Astrocyte (in vitro differentiated cells and primary cell): ENCODE results near the gene PTPRN.
"Not testable (repeated sequence)": the region's sequence is repeated elsewhere in the genome, so short reads cannot be mapped to it uniquely, and the experiment has no call there.

Experiments used
- EZH2 ChIP-seq: IDR thresholded peaks from 2 replicates; pipeline ENCODE4 v1.6.1; 2012; ENCODE audit warnings: mild to moderate bottlenecking, low read length, inconsistent platforms; ENCODE audit not compliant: insufficient read depth
- TF ChIP-seq, protein P1 (sequence below): IDR thresholded peaks from 2 replicates; pipeline ENCODE4 v1.5.1; 2011; ENCODE audit warnings: low read depth, mild to moderate bottlenecking, inconsistent platforms, low read length, moderate library complexity; ENCODE audit not compliant: insufficient read depth

DNA sequence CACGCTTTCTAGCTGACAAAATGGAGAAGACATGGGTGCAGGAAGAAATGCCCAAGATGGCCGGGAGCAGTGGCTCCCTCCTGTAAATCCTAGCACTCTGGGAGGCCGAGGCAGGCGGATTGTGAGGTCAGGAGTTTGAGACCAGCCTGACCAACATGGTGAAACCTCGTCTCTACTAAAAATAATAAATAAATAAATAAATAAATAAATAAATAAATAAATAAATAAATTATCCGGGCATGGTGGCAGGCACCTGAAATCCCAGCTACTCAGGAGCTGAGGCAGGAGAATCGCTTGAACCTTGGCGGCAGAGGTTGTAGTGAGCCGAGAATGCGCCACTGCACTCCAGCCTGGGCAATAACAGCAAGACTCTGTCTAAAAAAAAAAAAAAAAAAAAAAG is 50.3 kb downstream of the PTPRN start:
- TF ChIP-seq, protein P1, sequence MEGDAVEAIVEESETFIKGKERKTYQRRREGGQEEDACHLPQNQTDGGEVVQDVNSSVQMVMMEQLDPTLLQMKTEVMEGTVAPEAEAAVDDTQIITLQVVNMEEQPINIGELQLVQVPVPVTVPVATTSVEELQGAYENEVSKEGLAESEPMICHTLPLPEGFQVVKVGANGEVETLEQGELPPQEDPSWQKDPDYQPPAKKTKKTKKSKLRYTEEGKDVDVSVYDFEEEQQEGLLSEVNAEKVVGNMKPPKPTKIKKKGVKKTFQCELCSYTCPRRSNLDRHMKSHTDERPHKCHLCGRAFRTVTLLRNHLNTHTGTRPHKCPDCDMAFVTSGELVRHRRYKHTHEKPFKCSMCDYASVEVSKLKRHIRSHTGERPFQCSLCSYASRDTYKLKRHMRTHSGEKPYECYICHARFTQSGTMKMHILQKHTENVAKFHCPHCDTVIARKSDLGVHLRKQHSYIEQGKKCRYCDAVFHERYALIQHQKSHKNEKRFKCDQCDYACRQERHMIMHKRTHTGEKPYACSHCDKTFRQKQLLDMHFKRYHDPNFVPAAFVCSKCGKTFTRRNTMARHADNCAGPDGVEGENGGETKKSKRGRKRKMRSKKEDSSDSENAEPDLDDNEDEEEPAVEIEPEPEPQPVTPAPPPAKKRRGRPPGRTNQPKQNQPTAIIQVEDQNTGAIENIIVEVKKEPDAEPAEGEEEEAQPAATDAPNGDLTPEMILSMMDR = not testable (repeated sequence)
- TF ChIP-seq EZH2 = not testable (repeated sequence)
